ENCODE data around the gene MAMLD1. TPM values are rescaled to one million over a fixed set of nuclear protein-coding genes. Genes with fewer than 3 reads are reported as not detected.

Gene MAMLD1
- total and polyA plus RNA-seq, 5 experiments from 2014 or later: 0.30 to 0.46 (median 0.36) TPM; not detected in 1

- Mint-ChIP-seq H3K4me1 (peaks cover 0 to 17% (median 11%) of the 10 kb centered on the region in 4 donors), H3K4me3 (no peak overlapping the region), H3K27me3 (peaks cover 0 to 4% (median 0%) of the 10 kb centered on the region in 5 donors), H3K27ac (no peak overlapping the region), H3K9me3 (no peaks in the 10 kb centered on the region), H3K36me3 (no peaks in the 10 kb centered on the region)
- ATAC-seq (no peak), DNase-seq (no peak)
- POLR2A ChIA-PET: no interaction called here
Observed at GRCh38 chrX:150414228-150414627, 51.1 kb downstream of the MAMLD1 start.

GRCh38 chrX:150416469-150416868 is 53.4 kb downstream of the MAMLD1 start:
- Mint-ChIP-seq H3K4me3 (no peak overlapping the region), H3K4me1 (no peaks in the 10 kb centered on the region), H3K9me3 (no peaks in the 10 kb centered on the region), H3K27me3 (peaks cover 0 to 4% (median 0%) of the 10 kb centered on the region in 5 donors), H3K36me3 (no peaks in the 10 kb centered on the region), H3K27ac (no peak overlapping the region)
- no peak for ATAC-seq
- POLR2A ChIA-PET: no interaction called here
- DNase-seq: no peak

GRCh38 chrX:150421816-150422215 is 58.7 kb downstream of the MAMLD1 start:
- POLR2A ChIA-PET: no interaction called here
- Mint-ChIP-seq H3K4me3 (no peak overlapping the region), H3K9me3 (no peaks in the 10 kb centered on the region), H3K27me3 (no peaks in the 10 kb centered on the region), H3K27ac (no peak overlapping the region), H3K36me3 (no peaks in the 10 kb centered on the region), H3K4me1 (no peaks in the 10 kb centered on the region)
- no peak for ATAC-seq
- no peak for DNase-seq

GRCh38 chrX:150429594-150429993 is 66.5 kb downstream of the MAMLD1 start:
- no peaks in the 10 kb centered on the region for H3K36me3 Mint-ChIP-seq
- ATAC-seq (no peak), DNase-seq (no peak)
- H3K4me3 Mint-ChIP-seq: no peak overlapping the region
- POLR2A ChIA-PET: no interaction called here
- H3K4me1 Mint-ChIP-seq: no peaks in the 10 kb centered on the region
- H3K9me3 Mint-ChIP-seq: no peaks in the 10 kb centered on the region
- H3K27me3 Mint-ChIP-seq: no peaks in the 10 kb centered on the region
- H3K27ac Mint-ChIP-seq: no peak overlapping the region

- Mint-ChIP-seq H3K4me3 (no peak overlapping the region), H3K9me3 (peaks cover 0 to 7% (median 0%) of the 10 kb centered on the region in 9 donors), H3K27ac (no peak overlapping the region), H3K4me1 (no peaks in the 10 kb centered on the region), H3K36me3 (no peaks in the 10 kb centered on the region), H3K27me3 (no peaks in the 10 kb centered on the region)
- DNase-seq (no peak), ATAC-seq (no peak)
- POLR2A ChIA-PET: no interaction called here
Observed at GRCh38 chrX:150436195-150436594, 73.1 kb downstream of the MAMLD1 start.

GRCh38 chrX:150438165-150438564 is 75.0 kb downstream of the MAMLD1 start:
- Mint-ChIP-seq H3K9me3 (peaks cover 0 to 7% (median 0%) of the 10 kb centered on the region in 9 donors), H3K27me3 (no peaks in the 10 kb centered on the region), H3K4me3 (no peak overlapping the region), H3K4me1 (no peaks in the 10 kb centered on the region), H3K27ac (no peak overlapping the region), H3K36me3 (no peaks in the 10 kb centered on the region)
- POLR2A ChIA-PET: no interaction called here
- ATAC-seq (no peak), DNase-seq (no peak)

GRCh38 chrX:150446151-150446550 is 83.0 kb downstream of the MAMLD1 start:
- no peak overlapping the region for H3K27ac Mint-ChIP-seq
- no peaks in the 10 kb centered on the region for H3K36me3 Mint-ChIP-seq
- DNase-seq (no peak), ATAC-seq (no peak)
- H3K9me3 Mint-ChIP-seq: no peaks in the 10 kb centered on the region
- no peaks in the 10 kb centered on the region for H3K27me3 Mint-ChIP-seq
- H3K4me3 Mint-ChIP-seq: no peak overlapping the region
- H3K4me1 Mint-ChIP-seq: peaks cover 0 to 8% (median 4%) of the 10 kb centered on the region in 4 donors
- POLR2A ChIA-PET: no interaction called here

- Mint-ChIP-seq H3K4me1 (peaks cover 0 to 14% (median 7%) of the 10 kb centered on the region in 4 donors), H3K27me3 (no peaks in the 10 kb centered on the region), H3K36me3 (no peaks in the 10 kb centered on the region), H3K27ac (no peak overlapping the region), H3K4me3 (no peak overlapping the region), H3K9me3 (no peaks in the 10 kb centered on the region)
- DNase-seq (no peak), ATAC-seq (no peak)
- POLR2A ChIA-PET: no interaction called here
Observed at GRCh38 chrX:150446995-150447394, 83.9 kb downstream of the MAMLD1 start.

- DNase-seq (no peak), ATAC-seq (no peak)
- no peaks in the 10 kb centered on the region for H3K36me3 Mint-ChIP-seq
- no peaks in the 10 kb centered on the region for H3K9me3 Mint-ChIP-seq
- POLR2A ChIA-PET: no interaction called here
- H3K4me3 Mint-ChIP-seq: no peak overlapping the region
- peaks cover 0 to 2% (median 0%) of the 10 kb centered on the region in 5 donors for H3K27me3 Mint-ChIP-seq
- no peak overlapping the region for H3K27ac Mint-ChIP-seq
- H3K4me1 Mint-ChIP-seq: peaks cover 0 to 15% (median 7%) of the 10 kb centered on the region in 4 donors
Observed at GRCh38 chrX:150449313-150449712, 86.2 kb downstream of the MAMLD1 start.

GRCh38 chrX:150450519-150451177 is 87.5 kb downstream of the MAMLD1 start:
- no peak overlapping the region for H3K4me3 Mint-ChIP-seq
- ATAC-seq (peak in 1 of 2 donors; percentile 30), DNase-seq (no peak)
- peaks cover 0 to 15% (median 7%) of the 10 kb centered on the region in 4 donors for H3K4me1 Mint-ChIP-seq
- no peaks in the 10 kb centered on the region for H3K36me3 Mint-ChIP-seq
- POLR2A ChIA-PET: no interaction called here
- no peak overlapping the region for H3K27ac Mint-ChIP-seq
- H3K27me3 Mint-ChIP-seq: peaks cover 0 to 2% (median 0%) of the 10 kb centered on the region in 5 donors
- H3K9me3 Mint-ChIP-seq: no peaks in the 10 kb centered on the region

GRCh38 chrX:150451953-150452352 is 88.8 kb downstream of the MAMLD1 start:
- H3K36me3 Mint-ChIP-seq: no peaks in the 10 kb centered on the region
- H3K4me1 Mint-ChIP-seq: peaks cover 0 to 15% (median 7%) of the 10 kb centered on the region in 4 donors
- POLR2A ChIA-PET: no interaction called here
- peak overlapping the region in 2 of 10 donors; percentile 52 to 69 for H3K27ac Mint-ChIP-seq
- H3K9me3 Mint-ChIP-seq: no peaks in the 10 kb centered on the region
- H3K4me3 Mint-ChIP-seq: no peak overlapping the region
- no peak for DNase-seq
- H3K27me3 Mint-ChIP-seq: peaks cover 0 to 2% (median 0%) of the 10 kb centered on the region in 5 donors
- no peak for ATAC-seq

GRCh38 chrX:150454083-150454482 is 91.0 kb downstream of the MAMLD1 start:
- H3K9me3 Mint-ChIP-seq: no peaks in the 10 kb centered on the region
- no peaks in the 10 kb centered on the region for H3K36me3 Mint-ChIP-seq
- no peak overlapping the region for H3K4me3 Mint-ChIP-seq
- DNase-seq (no peak), ATAC-seq (no peak)
- H3K27ac Mint-ChIP-seq: peak overlapping the region in 1 of 10 donors; percentile 11
- peaks cover 0 to 22% (median 12%) of the 10 kb centered on the region in 4 donors for H3K4me1 Mint-ChIP-seq
- H3K27me3 Mint-ChIP-seq: peaks cover 0 to 2% (median 0%) of the 10 kb centered on the region in 5 donors
- POLR2A ChIA-PET: no interaction called here

GRCh38 chrX:150454508-150455214 is 91.5 kb downstream of the MAMLD1 start:
- POLR2A ChIA-PET: no interaction called here
- DNase-seq (no peak), ATAC-seq (no peak)
- Mint-ChIP-seq H3K36me3 (no peaks in the 10 kb centered on the region), H3K9me3 (no peaks in the 10 kb centered on the region), H3K4me3 (no peak overlapping the region), H3K27ac (no peak overlapping the region), H3K4me1 (peaks cover 4 to 28% (median 18%) of the 10 kb centered on the region in 4 donors), H3K27me3 (peaks cover 0 to 2% (median 0%) of the 10 kb centered on the region in 5 donors)

Measured in naive thymus-derived CD8-positive, alpha-beta T cell (primary cell).